ENCODE results near the gene MAPRE2. TPM values are rescaled to one million over a fixed set of nuclear protein-coding genes. Genes with fewer than 3 reads are reported as not detected.
"Not testable (repeated sequence)": the region's sequence is repeated elsewhere in the genome, so short reads cannot be mapped to it uniquely, and the experiment has no call there.

MAPRE2 gene
- total RNA-seq, 1 donor from 2014 or later, result 17.1 TPM

GRCh38 chr18:35141567-35142274, 100.5 kb downstream of the MAPRE2 start:
- Mint-ChIP-seq H3K27ac (no peak overlapping the region), H3K4me3 (no peak overlapping the region), H3K36me3 (peaks cover 6% of the 10 kb centered on the region), H3K4me1 (no peaks in the 10 kb centered on the region), H3K27me3 (ENCODE audit: low read depth) (no peaks in the 10 kb centered on the region), H3K9me3 (no peaks in the 10 kb centered on the region)
- TF ChIP-seq CTCF (IDR thresholded peaks at IDR 0.05; ENCODE audit: unreplicated experiment), result no peak
- no peak for DNase-seq (ENCODE audit: low spot score in 2 of 2, unreplicated experiment in 2 of 2)

- DNase-seq (ENCODE audit: low spot score in 2 of 2, unreplicated experiment in 2 of 2), result no peak
- Mint-ChIP-seq H3K27ac (no peak overlapping the region), H3K27me3 (ENCODE audit: low read depth) (no peaks in the 10 kb centered on the region), H3K36me3 (peaks cover 6% of the 10 kb centered on the region), H3K4me3 (no peak overlapping the region), H3K9me3 (peaks cover 2% of the 10 kb centered on the region), H3K4me1 (no peaks in the 10 kb centered on the region)
- TF ChIP-seq CTCF (IDR thresholded peaks at IDR 0.05; ENCODE audit: unreplicated experiment), result no peak
These were observed 101.0 kb downstream of the MAPRE2 start for GRCh38 chr18:35142275-35142615.

- no peak overlapping the region for H3K27ac Mint-ChIP-seq
- H3K9me3 Mint-ChIP-seq, result peaks cover 16% of the 10 kb centered on the region
- no peaks in the 10 kb centered on the region for H3K27me3 Mint-ChIP-seq (ENCODE audit: low read depth)
These were observed 102.7 kb downstream of the MAPRE2 start for GRCh38 chr18:35143622-35144596.

GRCh38 chr18:35144698-35145097, 103.5 kb downstream of the MAPRE2 start:
- Mint-ChIP-seq H3K36me3 (peaks cover 16% of the 10 kb centered on the region), H3K4me3 (no peak overlapping the region), H3K27ac (no peak overlapping the region), H3K9me3 (peaks cover 23% of the 10 kb centered on the region), H3K4me1 (no peaks in the 10 kb centered on the region), H3K27me3 (ENCODE audit: low read depth) (no peaks in the 10 kb centered on the region)
- no peak for TF ChIP-seq CTCF (IDR thresholded peaks at IDR 0.05; ENCODE audit: unreplicated experiment)
- DNase-seq (ENCODE audit: low spot score in 2 of 2, unreplicated experiment in 2 of 2), result no peak

More at GRCh38 chr18:35143622-35144596, 102.7 kb downstream of the MAPRE2 start:
- Mint-ChIP-seq H3K4me1 (no peaks in the 10 kb centered on the region), H3K36me3 (peaks cover 11% of the 10 kb centered on the region), H3K4me3 (no peak overlapping the region)
- no peak for DNase-seq (ENCODE audit: low spot score in 2 of 2, unreplicated experiment in 2 of 2)
- TF ChIP-seq CTCF (IDR thresholded peaks at IDR 0.05; ENCODE audit: unreplicated experiment), result no peak

GRCh38 chr18:35150195-35150594, 109.0 kb downstream of the MAPRE2 start:
- not testable (repeated sequence) for H3K4me3 Mint-ChIP-seq; H3K27me3 Mint-ChIP-seq (ENCODE audit: low read depth); DNase-seq (ENCODE audit: low spot score in 2 of 2, unreplicated experiment in 2 of 2); H3K4me1 Mint-ChIP-seq; H3K27ac Mint-ChIP-seq
- Mint-ChIP-seq H3K9me3 (peaks cover 23% of the 10 kb centered on the region), H3K36me3 (peaks cover 10% of the 10 kb centered on the region)
